Loucy (cell line): ENCODE measurements around the gene DOCK8.

Experiments
- H2AFZ ChIP-seq: fragments of 200-600 bp; sonication (generic); 2 replicates; pipeline ENCODE4 v1.6.0; 2016; ENCODE audit warnings: antibody characterized with exemption, mild to moderate bottlenecking, low read length, moderate library complexity
- H3F3A ChIP-seq: fragments of 200-600 bp; 2 replicates; pipeline ENCODE4 v1.6.0; 2016; ENCODE audit warnings: antibody characterized with exemption, low read depth, mild to moderate bottlenecking
- H3K27me3 ChIP-seq: fragments of 200-600 bp; sonication (generic); 2 replicates; pipeline ENCODE4 v1.6.1; 2014; ENCODE audit warnings: low read length, mild to moderate bottlenecking; ENCODE audit not compliant: insufficient read depth, poor library complexity, severe bottlenecking
- H3K36me3 ChIP-seq: fragments of 200-600 bp; sonication (generic); 2 replicates; pipeline ENCODE4 v1.6.1; 2016; ENCODE audit warnings: low read length; ENCODE audit not compliant: insufficient read depth
- H3K4me1 ChIP-seq: fragments of 200-600 bp; sonication (generic); 2 replicates; pipeline ENCODE4 v1.5.1; 2014; ENCODE audit warnings: low read length, mild to moderate bottlenecking; ENCODE audit not compliant: insufficient read depth, poor library complexity, severe bottlenecking
- H3K4me2 ChIP-seq: fragments of 200-600 bp; sonication (generic); 2 replicates; pipeline ENCODE4 v1.6.0; 2014; ENCODE audit warnings: antibody characterized with exemption, low read length, low read depth, mild to moderate bottlenecking; ENCODE audit not compliant: poor library complexity, severe bottlenecking
- H3K4me3 ChIP-seq: fragments of 200-600 bp; sonication (generic); 2 replicates; pipeline ENCODE4 v1.5.1; 2014; ENCODE audit warnings: low read length, mild to moderate bottlenecking, mixed read lengths; ENCODE audit not compliant: poor library complexity, severe bottlenecking
- H3K79me2 ChIP-seq: fragments of 200-600 bp; sonication (generic); 2 replicates; pipeline ENCODE4 v1.6.1; 2014; ENCODE audit warnings: low read length; ENCODE audit not compliant: insufficient read depth
- H3K9ac ChIP-seq: fragments of 200-600 bp; sonication (generic); 2 replicates; pipeline ENCODE4 v1.6.0; 2014; ENCODE audit warnings: mild to moderate bottlenecking, low read depth, low read length, moderate library complexity; ENCODE audit not compliant: poor library complexity, severe bottlenecking
- H3K9me2 ChIP-seq: fragments of 200-600 bp; sonication (generic); replicated peaks from 2 replicates; pipeline ENCODE4 v1.6.1; 2016; ENCODE audit warnings: low read depth, low read length, mixed read lengths
- H3K9me3 ChIP-seq: fragments of 200-600 bp; sonication (generic); 2 replicates; pipeline ENCODE4 v1.6.1; 2014; ENCODE audit warnings: mild to moderate bottlenecking, antibody characterized with exemption, low read length, low read depth; ENCODE audit not compliant: insufficient read depth
- H4K20me1 ChIP-seq: fragments of 200-600 bp; sonication (generic); 2 replicates; pipeline ENCODE4 v1.6.0; 2014; ENCODE audit warnings: antibody characterized with exemption, low read length, mild to moderate bottlenecking; ENCODE audit not compliant: insufficient read depth, poor library complexity, severe bottlenecking
- CTCF ChIP-seq: fragments of 200-600 bp; sonication (generic); conservative IDR thresholded peaks from 2 replicates; pipeline ENCODE4 v1.5.1; 2014; ENCODE audit warnings: mild to moderate bottlenecking, antibody characterized with exemption, low read length
- EZH2phosphoT487 ChIP-seq: fragments of 200-600 bp; IDR thresholded peaks from 2 replicates; pipeline ENCODE4 v1.6.1; 2018; ENCODE audit warnings: antibody characterized with exemption, mild to moderate bottlenecking, moderate library complexity, borderline replicate concordance

Gene DOCK8

GRCh38 chr9:338602-339001 lies 123.9 kb downstream of the DOCK8 start:
- TF ChIP-seq CTCF (no peak), EZH2phosphoT487 (no peak)
- Histone ChIP-seq H3K4me3 (no peak overlapping the region), H3K4me2 (no peak overlapping the region), H3K79me2 (no peaks in the 10 kb centered on the region), H3K36me3 (peaks cover 90% of the 10 kb centered on the region), H3K4me1 (no peaks in the 10 kb centered on the region), H3K9me2 (no peaks in the 10 kb centered on the region), H3K9me3 (no peaks in the 10 kb centered on the region), H3K9ac (no peak overlapping the region), H3K27me3 (no peaks in the 10 kb centered on the region), H2AFZ (no peak overlapping the region), H4K20me1 (no peaks in the 10 kb centered on the region), H3F3A (no peaks in the 10 kb centered on the region)

- no peak for TF ChIP-seq CTCF
- no peak for TF ChIP-seq EZH2phosphoT487
- H4K20me1 ChIP-seq, result no peaks in the 10 kb centered on the region
- no peaks in the 10 kb centered on the region for H3K27me3 ChIP-seq
- H3K79me2 ChIP-seq, result no peaks in the 10 kb centered on the region
- H3K4me2 ChIP-seq, result no peak overlapping the region
- no peak overlapping the region for H2AFZ ChIP-seq
- H3K9me2 ChIP-seq, result no peaks in the 10 kb centered on the region
- H3K4me1 ChIP-seq, result no peaks in the 10 kb centered on the region
- no peak overlapping the region for H3K4me3 ChIP-seq
- H3F3A ChIP-seq, result no peaks in the 10 kb centered on the region
- H3K9me3 ChIP-seq, result no peaks in the 10 kb centered on the region
- H3K36me3 ChIP-seq, result peaks cover 90% of the 10 kb centered on the region; the same call in 1 of the 2 replicates
- H3K9ac ChIP-seq, result no peak overlapping the region
These were observed 127.2 kb downstream of the DOCK8 start for GRCh38 chr9:341634-342421.

GRCh38 chr9:343773-344172 lies 129.1 kb downstream of the DOCK8 start:
- no peak for TF ChIP-seq EZH2phosphoT487
- no peak for TF ChIP-seq CTCF
- no peaks in the 10 kb centered on the region for H3F3A ChIP-seq

More at GRCh38 chr9:343773-344172, 129.1 kb downstream of the DOCK8 start:
- Histone ChIP-seq H3K9ac (no peak overlapping the region), H4K20me1 (no peaks in the 10 kb centered on the region), H3K9me2 (no peaks in the 10 kb centered on the region), H3K4me1 (peaks cover 4% of the 10 kb centered on the region), H3K4me3 (no peak overlapping the region), H3K79me2 (no peaks in the 10 kb centered on the region), H3K9me3 (no peaks in the 10 kb centered on the region), H3K4me2 (no peak overlapping the region), H2AFZ (no peak overlapping the region), H3K36me3 (peaks cover 89% of the 10 kb centered on the region; the same call in 1 of the 2 replicates), H3K27me3 (no peaks in the 10 kb centered on the region)
